ENCODE results near the gene CD247. TPM values are rescaled to one million over a fixed set of nuclear protein-coding genes. Genes with fewer than 3 reads are reported as not detected.

CD247 gene
- not detected in 2 replicates for total RNA-seq

GRCh38 chr1:167518331-167518700, at the start of gene CD247:
CD247 (minus strand) TSS chr1:167518529; CDS start chr1:167518465, 64 bp downstream.
- TF ChIP-seq, protein P1, sequence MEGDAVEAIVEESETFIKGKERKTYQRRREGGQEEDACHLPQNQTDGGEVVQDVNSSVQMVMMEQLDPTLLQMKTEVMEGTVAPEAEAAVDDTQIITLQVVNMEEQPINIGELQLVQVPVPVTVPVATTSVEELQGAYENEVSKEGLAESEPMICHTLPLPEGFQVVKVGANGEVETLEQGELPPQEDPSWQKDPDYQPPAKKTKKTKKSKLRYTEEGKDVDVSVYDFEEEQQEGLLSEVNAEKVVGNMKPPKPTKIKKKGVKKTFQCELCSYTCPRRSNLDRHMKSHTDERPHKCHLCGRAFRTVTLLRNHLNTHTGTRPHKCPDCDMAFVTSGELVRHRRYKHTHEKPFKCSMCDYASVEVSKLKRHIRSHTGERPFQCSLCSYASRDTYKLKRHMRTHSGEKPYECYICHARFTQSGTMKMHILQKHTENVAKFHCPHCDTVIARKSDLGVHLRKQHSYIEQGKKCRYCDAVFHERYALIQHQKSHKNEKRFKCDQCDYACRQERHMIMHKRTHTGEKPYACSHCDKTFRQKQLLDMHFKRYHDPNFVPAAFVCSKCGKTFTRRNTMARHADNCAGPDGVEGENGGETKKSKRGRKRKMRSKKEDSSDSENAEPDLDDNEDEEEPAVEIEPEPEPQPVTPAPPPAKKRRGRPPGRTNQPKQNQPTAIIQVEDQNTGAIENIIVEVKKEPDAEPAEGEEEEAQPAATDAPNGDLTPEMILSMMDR (IDR thresholded peaks at IDR 0.05; ENCODE audit: insufficient read depth, low read depth, low read length), result no peak
- no peak for DNase-seq (ENCODE audit: low read depth)
- no peak within 1 kb of the TSS for H3K4me3 ChIP-seq (ENCODE audit: low read depth, low read length)

GRCh38 chr1:167567663-167568062, 49.3 kb upstream of the CD247 start:
- TF ChIP-seq, protein P1 (IDR thresholded peaks at IDR 0.05; ENCODE audit: insufficient read depth, low read depth, low read length), result no peak
- H3K4me3 ChIP-seq (ENCODE audit: low read depth, low read length), result no peak overlapping the region
- DNase-seq (ENCODE audit: low read depth), result no peak

DNA sequence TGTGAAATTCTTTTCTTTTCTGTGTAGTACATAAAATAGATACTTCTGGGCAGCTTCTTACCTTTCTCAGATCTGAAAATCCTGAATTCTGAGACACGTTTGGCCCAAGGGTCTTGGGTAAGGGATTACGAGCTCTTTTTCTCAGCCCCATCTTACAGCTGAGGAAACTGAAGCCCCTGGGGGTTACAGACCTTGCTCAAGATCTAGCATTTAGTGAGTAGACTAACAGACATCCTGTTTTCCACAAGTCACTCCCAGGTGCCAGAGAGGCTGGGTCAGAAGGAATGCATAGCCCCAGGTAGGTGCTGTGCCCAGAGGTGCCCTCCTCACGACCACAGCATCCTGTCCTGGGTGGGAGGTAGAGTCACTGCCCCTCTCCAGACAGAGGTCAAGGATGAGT, 48.4 kb upstream of the CD247 start:
- no peak overlapping the region for H3K4me3 ChIP-seq (ENCODE audit: low read depth, low read length)
- TF ChIP-seq, protein P1 (IDR thresholded peaks at IDR 0.05; ENCODE audit: insufficient read depth, low read depth, low read length), result no peak
- DNase-seq (ENCODE audit: low read depth), result no peak

DNA sequence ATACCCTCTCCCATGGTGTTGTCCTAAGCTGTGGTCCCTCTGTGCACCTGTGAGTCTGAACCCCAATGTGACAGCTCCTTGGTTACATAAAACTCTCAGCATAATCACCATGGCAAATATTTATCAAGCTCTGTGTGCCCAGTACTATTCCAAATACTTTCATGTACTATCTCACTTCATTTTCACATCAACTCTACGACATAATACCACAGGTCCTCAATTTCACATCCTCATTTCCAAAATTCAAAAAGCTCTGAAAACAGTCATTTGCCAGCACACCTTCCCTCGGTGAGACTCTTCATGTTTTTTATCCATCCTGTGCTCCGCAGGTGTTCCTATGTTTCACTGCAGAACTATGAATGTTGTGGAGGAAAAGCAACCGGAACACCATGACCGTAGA, 47.6 kb upstream of the CD247 start:
- TF ChIP-seq, protein P1 (IDR thresholded peaks at IDR 0.05; ENCODE audit: insufficient read depth, low read depth, low read length), result no peak
- no peak for DNase-seq (ENCODE audit: low read depth)

DNA sequence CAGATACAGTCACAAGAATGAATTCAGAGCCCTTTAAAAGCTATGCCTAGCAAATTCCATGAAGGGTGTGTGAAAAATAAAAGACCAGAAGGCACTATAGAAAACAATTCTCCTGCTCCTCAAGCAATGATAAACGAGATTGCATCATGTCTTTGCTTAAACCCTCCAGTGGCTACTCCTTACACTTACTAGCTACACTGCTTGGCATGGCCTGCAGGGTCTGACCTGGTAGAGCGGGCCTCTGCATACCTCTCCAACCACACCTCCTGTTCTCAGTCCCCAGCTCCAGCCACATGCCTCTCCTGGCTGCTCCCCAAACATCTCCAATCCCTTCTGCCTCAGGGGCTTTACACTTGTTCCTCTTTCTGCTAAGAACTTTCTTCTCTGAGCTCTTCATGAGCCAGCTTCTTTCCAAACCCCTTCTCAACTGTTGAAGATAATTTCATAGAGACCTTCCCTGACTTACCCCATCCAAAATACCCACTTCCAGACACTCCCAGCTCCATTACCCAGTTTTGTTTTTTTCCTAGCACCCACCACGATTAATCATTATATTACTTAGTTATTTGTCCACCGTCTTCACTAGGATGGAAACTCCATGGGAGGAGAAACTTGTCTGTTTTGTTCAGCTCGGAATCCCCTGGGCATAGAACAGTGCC, 46.4 kb upstream of the CD247 start:
- TF ChIP-seq, protein P1 (IDR thresholded peaks at IDR 0.05; ENCODE audit: insufficient read depth, low read depth, low read length), result no peak
- H3K4me3 ChIP-seq (ENCODE audit: low read depth, low read length), result no peak overlapping the region
- DNase-seq (ENCODE audit: low read depth), result no peak

More for the DNA sequence above, 47.6 kb upstream of the CD247 start:
- no peak overlapping the region for H3K4me3 ChIP-seq (ENCODE audit: low read depth, low read length)

GRCh38 chr1:167563579-167564246, 45.4 kb upstream of the CD247 start:
- no peak overlapping the region for H3K4me3 ChIP-seq (ENCODE audit: low read depth, low read length)
- no peak for DNase-seq (ENCODE audit: low read depth)
- TF ChIP-seq, protein P1 (IDR thresholded peaks at IDR 0.05; ENCODE audit: insufficient read depth, low read depth, low read length), result no peak

Measured in fibroblast of villous mesenchyme (primary cell).